Daoy (cell line): ENCODE data around the gene MFGE8. TPM values are rescaled to one million over a fixed set of nuclear protein-coding genes. Genes with fewer than 3 reads are reported as not detected.
"Not testable (repeated sequence)": the region's sequence is repeated elsewhere in the genome, so short reads cannot be mapped to it uniquely, and the experiment has no call there.

Experiments
- DNase-seq: peaks from one replicate; pipeline ENCODE4 v3.0.0-alpha.2; 2015; ENCODE audit warnings: low read depth
- total RNA-seq: library from RNA; depleted of rRNA; stranded (reverse); fragments of >200 nt; shearing (Covaris generic); gene quantifications from 2 replicates; pipeline ENCODE4 v1.2.3, GENCODE V29; 2014; rRNA removed

Gene MFGE8, protein sequence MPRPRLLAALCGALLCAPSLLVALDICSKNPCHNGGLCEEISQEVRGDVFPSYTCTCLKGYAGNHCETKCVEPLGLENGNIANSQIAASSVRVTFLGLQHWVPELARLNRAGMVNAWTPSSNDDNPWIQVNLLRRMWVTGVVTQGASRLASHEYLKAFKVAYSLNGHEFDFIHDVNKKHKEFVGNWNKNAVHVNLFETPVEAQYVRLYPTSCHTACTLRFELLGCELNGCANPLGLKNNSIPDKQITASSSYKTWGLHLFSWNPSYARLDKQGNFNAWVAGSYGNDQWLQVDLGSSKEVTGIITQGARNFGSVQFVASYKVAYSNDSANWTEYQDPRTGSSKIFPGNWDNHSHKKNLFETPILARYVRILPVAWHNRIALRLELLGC
- total RNA-seq = 13.9 and 14.9 TPM in 2 replicates

DNA sequence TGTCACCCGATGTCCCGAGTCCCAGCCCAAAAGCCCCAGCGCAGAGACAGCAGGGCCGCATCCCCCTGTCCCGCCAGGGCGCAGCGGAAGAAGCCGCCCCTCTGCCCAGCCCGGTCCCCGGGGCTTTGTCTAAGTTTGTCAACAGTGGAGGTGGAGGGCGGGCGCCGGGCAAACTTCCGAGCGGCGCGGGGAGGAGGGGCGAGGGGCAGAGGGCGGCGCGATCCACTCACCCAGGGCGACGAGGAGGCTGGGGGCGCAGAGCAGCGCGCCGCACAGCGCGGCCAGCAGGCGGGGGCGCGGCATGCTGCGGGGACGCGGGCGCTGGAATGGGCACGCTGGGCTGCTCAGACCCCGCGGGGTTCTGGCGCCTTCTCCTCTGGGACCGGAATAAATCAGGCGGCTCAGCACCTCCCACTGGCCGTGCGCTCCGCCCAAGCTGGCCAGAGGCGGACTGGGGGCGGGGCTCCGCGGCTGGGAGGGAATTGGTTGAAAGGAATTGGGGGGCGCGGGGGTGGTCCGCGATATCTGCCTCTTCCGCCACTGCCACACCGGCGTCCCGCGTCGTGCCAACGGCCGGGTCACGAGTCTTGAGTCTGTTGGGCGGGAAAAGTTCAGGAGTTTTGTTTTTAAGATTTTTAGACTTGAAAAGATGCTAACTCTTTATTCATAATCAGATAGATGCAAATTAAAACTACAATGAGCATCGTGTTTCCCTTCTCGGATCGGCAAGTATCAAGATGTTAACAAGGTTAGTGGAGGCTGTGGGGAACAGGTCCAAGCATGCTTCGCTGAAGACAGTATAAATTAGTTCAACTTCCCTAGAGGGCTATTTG lies at the start of gene MFGE8:
TSS of gene MFGE8 (minus strand) at position 363 of the 833 bp plus-strand sequence. CDS start at position 303, 60 bp downstream.
- peak; percentile 66 for DNase-seq

DNA sequence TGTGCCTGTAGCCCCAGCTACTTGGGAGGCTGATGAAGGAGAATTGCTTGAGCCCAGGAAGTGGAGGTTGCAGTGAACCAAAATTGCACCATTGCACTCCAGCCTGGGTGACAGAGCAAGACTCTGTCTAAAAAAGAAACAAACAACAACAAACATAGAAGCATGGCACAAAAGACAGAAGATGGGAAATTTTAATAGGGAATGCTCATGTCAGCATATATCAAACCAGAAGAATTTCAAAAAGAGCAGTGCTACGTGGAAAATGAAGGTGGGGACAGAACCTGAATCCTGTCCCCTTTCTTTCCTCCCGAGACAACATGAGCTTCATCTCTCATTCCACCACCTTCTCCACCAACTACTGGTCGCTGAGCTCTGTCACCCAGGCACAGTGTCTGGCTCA lies 46.3 kb upstream of the MFGE8 start:
- DNase-seq = no peak

DNA sequence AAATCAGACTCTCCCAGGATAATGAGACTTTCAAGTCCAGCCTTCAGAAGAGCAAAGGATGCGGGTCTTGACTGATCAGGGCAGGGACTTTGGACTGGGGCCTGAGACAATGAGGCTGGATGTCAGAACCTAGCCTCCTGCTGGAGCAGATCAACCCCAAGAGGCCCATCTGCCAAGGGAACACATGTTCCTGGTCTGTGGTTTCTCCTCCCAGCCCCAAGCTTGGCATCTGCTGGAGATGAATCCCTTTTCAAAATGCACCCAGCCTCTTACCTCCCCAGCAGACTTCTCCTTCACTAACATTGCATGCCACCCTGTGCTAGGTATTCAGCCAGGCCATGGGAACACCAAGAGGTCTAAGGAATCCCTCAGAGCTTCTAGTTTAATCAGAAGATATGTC lies 43.7 kb upstream of the MFGE8 start:
- no peak for DNase-seq

DNA sequence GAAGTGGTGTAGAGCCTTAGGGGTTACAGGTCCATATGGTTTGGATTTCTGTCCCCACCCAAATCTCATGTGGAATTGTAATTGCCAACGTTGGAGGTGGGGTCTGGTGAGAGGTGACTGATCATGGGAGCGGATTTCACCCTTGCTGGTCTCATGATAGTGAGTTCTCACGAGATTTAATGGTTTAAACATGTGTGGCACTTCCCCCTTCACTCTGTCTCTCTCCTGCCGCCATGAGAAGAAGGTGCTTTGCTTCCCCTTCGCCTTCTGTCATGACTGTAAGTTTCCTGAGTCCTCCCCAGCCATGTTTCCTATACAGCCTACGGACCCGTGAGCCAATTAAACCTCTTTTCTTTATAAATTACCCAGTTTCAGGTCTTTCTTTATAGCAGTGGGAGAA lies 43.1 kb upstream of the MFGE8 start:
- DNase-seq = no peak

DNA sequence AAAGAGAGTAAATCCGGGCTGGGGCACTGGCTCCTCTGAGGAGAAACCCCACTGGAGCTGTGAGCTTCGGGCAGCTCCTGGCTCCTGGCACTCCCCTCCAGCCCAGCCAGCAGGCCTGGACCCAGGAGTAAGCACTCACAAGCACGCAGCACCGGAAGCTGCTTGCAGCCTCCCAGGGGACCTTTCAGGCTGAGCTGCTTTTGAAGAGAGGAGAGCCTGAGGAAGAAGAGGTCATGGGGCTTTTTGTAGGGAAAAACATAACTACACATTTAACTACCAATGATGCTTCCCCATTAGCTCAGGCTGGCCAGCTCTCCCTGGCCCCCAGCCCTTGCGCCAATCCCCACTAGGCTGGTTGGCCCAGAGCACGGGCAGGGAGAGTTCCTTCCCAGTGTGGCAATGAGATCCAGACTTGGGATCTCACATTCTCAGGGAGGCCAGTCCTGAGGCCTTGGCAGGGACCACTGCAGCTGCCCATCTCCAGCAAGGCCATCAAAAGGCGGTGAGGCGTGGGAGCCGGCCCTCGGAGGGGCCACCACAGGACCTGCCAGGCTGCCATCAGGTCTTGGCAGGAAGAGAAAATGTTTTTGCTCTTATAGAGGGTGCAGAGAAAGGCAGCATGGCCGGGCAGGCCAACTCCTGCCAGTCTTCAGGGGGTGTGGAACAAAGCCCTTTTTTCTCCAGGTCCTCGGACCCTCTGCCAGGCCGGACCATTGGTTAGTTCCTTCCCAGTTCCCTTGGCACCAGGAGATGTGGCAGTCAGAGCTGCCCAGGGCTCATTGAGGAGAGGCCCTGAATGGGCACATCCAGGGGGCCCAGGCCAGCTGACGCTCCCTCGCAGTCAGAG lies 41.5 kb upstream of the MFGE8 start:
- DNase-seq = no peak

DNA sequence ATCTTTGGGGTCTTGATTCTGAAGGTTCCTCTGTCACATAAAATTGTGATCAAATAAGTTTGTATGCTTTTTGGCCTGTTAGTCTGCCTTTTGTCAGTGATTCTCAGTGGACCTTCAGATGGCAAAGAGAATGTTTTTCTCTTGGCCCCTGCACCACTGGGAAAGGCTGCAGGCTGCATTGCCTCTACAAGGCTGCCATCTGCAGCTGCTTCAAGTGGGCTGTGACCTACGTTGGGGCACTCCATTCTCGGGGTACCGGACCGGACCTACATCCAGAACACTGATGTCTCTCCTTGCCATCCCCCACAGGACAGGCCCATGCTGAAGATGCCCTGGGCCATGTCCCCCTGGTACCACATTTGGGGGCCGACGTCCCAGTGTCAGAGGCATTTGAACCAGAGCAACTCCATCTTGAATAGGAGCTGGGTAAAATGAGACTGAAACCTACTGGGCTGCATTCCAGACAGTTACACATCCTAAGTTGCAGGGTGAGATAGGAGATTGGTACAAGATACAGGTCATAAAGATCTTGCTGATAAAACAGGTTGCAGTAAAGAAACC lies 37.5 kb upstream of the MFGE8 start:
- no peak for DNase-seq

DNA sequence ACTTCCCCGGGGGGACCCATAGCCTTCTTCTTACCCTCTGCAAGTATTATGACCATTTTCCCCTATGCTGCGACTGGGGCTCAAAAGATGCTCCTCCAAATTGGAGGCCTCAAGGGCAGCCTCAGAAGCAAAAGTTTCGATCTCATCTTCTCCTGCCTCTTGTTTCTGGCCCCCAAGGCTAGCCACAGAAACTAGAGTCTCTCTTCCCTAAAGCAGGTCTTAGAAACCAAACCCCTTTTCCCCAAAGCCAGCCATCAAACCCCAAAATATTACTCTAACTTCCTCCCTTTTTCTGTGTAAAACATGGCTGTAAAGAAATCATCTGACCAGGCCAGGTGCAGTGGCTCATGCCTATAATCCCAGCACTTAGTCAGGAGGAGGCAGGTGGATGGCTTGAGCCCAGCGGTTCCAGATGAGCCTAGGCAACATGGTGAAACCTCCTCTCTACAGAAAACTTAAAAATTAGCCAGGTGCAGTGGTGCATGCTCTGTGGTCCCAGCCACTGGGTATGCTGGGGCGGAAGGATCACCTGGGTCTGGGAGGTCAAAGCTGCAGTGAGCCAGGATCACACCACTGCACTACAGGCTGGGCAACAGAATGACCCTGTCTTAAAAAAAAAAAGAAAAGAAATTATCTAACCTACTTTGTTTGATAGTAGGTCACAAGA lies 36.7 kb upstream of the MFGE8 start:
- no peak for DNase-seq

DNA sequence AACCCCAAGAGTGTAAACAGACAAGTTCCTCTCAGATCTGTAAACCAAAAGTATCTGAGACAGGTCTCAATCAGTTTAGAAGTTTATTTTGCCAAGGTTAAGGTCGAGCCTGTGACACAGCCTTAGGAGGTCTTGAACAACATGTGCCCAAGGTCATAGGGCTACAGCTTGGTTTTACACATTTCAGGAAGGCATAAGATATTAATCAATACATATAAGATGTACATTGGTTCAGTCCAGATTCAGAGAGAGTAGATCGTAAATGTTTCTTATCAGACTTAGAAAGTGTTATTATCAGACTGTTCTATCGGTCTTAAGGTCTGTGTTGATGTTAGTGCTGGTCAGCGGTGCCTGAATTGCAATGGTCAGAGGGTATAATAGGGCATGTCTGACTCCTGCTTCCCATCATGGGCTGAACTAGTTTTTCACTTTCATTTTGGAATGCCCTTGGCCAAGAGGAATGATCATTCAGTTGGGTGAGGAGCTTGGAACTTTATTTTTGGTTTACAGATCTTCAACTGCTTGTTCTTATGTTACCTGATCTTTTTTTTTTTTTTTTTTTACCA lies 27.0 kb upstream of the MFGE8 start:
- no peak for DNase-seq

DNA sequence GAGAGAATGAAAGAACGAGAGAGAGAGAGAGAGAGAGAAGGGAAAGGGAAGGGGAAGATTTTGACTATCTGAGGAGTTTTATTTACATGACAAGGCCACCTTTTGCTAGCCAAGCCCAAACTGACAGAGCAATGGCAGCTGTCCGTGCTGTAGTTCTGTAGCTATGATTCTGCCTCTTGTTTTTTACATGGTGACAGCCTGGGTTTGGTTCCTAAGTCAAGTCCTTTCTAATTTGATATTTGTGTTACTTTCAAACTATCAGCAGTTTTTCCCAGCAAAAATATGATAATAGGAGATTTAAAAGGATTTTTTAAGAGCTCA lies 26.3 kb upstream of the MFGE8 start:
- DNase-seq = no peak

DNA sequence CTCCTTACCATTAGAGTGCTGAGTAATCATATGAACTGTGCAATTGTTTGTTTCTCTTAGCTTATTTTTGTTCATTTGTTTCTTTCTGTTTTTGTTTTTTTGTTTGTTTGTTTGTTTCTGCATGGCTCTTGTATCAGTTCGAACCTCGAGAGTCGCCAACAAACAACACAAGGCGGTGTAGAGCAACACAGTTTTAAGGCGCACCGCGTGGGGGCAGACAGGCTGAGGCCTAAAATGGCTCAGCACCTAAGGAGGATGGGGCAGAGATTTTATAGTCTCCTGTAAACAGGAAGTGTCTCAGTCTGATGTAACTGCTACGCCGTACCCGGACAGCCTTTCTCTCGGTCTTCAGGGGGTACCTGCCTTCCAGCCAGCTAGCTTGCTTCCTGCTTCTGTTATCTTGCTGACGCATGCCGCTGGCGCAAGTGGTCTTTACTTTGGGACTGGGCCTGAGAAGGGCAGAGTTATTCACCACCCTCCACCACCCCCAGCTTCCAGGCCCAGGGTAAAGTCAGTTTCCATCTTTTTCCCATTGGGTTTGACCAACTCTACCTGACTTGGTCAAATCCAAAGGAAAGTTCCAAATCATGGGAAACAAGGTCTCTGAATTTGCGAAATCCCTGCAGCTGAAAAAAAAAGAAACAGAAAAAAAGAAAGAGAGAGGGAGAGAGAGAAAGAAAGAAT lies 25.8 kb upstream of the MFGE8 start:
- DNase-seq = no peak

DNA sequence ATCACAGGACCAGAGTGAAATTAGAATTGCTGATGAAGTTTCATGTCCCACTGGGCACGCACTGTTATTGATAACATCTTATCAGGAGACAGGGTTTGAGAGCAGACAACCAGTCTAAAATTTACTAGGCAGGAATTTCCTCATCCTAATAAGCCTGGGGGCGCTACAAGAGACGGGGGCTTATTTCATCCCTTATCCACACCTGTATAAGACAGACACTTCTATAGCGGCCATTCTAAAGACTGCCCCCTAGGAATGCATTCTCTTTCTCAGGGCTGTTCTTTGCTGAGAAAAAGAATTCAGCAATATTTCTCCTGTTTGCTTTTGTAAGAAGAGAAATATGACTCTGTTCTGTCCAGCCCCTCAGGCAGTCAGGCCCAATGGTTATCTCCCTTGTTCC lies 21.3 kb upstream of the MFGE8 start:
- DNase-seq = not testable (repeated sequence)

DNA sequence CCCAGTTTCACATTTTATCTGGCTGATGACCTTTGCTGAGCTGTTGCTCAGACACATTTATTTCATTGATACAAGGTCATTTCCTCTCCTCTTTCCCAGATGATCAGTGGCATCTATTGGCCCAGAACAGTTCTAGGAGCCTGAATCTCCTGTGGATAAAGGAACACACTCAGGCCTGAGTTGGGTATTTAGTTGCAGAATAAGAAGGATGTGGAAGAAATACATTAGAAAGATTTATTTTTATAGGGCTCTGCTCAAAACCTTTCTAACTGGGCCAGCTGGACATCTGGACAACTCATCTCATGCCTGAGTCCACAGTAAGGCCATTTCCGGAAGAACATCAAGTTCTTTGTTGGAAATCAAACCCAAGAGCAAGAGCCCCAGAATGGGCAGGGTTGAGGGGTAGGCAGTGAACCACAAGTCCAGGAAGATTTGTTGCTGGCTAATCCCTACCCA lies 19.7 kb upstream of the MFGE8 start:
- no peak for DNase-seq

DNA sequence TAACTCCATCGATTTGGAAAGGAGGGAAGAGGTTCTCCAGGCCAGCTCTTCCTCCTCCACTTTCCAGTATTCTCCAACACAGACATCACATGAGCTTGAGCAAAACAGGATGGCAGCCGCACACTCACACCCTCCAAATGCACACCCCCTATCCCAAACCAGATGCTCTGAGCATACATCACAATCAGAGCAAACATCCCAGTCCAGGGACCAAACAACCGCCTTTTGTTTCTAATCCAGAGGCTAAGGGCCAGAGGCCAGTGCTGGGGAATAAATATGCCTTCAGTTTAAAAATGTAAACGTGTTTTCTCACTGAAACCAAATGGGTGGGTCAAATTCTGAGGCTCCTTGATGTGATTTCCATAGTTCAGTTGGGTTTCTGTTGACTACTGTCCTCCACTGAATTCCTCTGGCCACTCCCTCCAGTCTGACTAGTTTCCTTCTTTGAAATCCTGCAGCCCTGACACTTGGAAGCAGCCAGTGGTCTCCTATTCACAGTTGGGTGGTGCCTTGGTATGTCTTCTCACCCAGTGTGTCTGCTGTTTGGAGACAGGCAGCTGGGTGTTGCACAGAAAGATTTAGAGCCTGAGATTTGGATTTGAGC lies 19.2 kb upstream of the MFGE8 start:
- no peak for DNase-seq

DNA sequence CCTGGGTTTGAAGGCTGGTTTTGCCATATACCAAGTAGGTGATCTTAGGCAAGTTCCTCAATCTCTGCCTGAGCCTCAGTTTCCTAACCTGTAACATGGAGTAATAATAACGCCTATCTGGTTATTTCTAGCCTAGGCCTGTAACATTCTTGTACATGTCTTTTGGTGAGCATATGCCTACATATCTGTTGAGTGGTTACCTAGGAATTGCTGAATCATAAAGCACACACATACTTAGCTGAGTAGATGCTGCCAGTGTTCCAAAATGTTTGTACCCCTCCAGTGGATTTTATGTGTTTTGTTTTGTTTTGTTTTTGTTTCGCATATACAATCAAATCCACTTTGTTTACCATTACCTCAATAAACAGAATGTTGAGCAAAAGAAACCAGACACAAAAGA lies 17.4 kb upstream of the MFGE8 start:
- DNase-seq = no peak

DNA sequence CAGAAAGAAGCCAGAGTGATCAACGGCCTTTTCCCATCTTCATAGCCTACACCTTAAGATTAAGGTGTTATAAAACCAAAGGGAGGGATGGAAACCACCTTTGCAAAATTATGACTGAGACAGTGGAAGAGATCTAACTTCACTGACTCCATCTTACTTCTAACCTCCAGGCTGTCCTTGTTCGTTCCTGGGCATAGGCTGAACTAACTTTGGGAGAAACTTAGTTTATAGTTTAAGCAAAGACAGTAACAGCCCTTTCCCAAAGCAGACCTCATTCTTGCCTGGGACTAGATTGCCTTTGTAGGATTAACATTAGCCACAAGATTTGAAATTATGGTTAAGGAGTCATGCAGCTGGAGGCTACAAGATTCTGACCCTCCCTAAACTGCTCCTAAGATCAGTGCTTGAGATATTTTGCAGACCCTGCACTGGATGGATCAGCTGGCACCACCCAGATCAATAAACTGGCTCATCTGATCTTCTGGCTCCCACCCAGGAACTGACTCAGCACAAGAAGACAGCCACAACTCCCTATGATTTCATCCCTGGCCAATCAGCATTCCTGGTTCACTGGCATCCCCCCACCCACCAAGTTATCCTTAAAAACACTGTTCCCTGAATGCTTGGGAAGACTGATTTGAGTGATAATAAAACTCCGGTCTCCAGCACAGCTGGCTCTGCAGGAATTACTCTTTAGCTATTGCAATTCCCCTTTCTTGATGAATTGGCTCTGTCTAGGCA lies 16.3 kb upstream of the MFGE8 start:
- not testable (repeated sequence) for DNase-seq

DNA sequence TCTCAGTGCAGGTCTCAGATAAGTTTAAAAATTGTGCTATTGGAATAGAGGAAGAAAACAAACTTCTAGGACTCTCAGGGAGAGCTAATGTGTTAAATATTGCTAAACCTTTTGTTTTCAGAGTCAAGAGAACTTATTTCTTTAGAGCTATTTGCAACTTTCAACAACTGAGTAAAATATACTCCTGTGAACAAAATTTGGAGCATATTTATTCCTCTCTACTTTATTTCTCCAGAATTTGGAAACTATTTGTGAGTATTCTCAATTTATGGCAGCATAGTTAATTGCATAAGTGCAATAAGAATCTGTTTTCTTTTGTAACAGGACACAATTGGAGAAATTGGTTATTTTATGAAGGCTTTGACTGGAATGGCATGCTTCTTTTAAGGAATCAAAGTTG lies 15.0 kb upstream of the MFGE8 start:
- DNase-seq = not testable (repeated sequence)

DNA sequence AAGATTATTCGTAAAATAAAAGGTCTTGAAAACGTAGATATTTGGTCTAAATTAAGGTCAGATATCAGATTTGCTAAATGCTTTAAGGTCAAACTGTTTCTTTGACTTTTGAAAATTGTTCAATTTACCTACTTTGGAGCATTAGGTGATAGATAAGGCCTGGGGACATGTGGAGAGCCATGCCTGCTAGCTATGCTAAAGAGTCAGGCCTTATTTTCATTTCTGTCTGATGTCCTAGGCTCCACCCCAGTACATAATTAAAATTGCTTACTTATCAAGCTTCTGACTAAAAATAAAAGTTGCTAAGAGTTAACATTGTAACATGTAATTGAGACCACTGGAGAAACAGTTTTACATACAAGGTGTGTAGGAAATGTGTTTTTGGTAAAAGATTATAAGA lies 12.5 kb upstream of the MFGE8 start:
- DNase-seq = not testable (repeated sequence)

DNA sequence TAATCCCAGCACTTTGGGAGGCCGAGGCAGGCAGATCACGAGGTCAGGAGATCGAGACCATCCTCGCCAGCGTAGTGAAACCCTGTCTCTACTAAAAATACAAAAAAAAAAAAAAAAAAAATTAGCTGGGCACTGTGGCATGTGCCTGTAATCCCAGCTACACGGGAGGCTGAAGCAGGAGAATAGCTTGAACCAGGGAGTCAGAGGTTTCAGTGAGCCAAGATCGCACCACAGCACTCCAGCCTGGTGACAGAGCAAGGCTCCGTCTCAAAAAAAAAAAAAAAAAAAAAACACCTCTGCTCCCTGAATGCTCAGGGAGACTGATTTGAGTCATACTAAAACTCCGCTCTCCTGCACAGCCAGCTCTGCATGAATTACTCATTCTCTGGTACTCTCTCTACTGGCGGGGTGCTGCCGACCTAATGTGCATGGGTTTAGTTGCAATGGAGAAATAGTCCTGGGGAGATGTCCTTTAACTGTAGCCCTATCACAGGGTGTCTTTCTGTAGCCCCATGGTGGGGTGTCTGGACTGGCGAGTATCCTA lies 7.8 kb upstream of the MFGE8 start:
- peak; percentile 64 for DNase-seq
